ENCODE data around the gene NTHL1. TPM values are rescaled to one million over a fixed set of nuclear protein-coding genes. Genes with fewer than 3 reads are reported as not detected.

Gene NTHL1
- total and polyA plus RNA-seq, 2 of the 8 experiments (the other 6 are each of a cell fraction or from before 2014, with no cell fraction given) = 70.9 to 150 TPM

DNA sequence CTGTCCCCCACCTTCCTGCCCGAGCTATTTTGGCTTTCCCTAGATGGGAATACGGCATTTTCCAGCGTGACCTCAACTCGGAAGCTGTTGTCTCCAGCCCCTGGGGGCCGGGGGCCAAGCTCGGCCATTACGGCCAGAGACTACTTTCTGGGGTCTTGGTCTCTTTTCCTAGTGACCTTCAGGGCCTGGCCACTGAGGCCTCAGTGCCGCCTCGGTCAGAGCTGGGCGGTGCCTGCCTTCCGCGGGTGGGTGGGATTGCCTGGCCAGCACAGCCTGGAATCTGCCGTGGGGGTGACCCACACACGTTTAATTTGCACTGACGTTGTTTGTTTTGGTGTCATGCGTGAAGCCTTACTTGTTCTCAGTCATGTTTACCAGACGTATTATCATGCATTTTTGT, 29.4 kb upstream of the NTHL1 start:
- Histone ChIP-seq H3K9ac (replicated peaks in 1 of 4; ENCODE audit: extremely low read depth in 1 of 4, low read depth in 3 of 4, low read length in 3 of 4) (no peak overlapping the region), H2BK5ac (ENCODE audit: low read depth, low read length) (no peak overlapping the region), H4K91ac (replicated peaks; ENCODE audit: insufficient read length, low read length) (no peak overlapping the region), H3K27ac (ENCODE audit: low read depth, low read length) (no peak overlapping the region), H3K14ac (ENCODE audit: insufficient read length) (no peak overlapping the region), H3K79me2 (ENCODE audit: control insufficient read depth in 1 of 2, insufficient read depth in 2 of 2, low read length in 2 of 2) (no peaks in the 10 kb centered on the region), H4K20me1 (replicated peaks in 1 of 2; ENCODE audit: control insufficient read depth in 1 of 2, insufficient read depth in 2 of 2, low read length in 2 of 2) (peaks cover 4 to 5% of the 10 kb centered on the region in 2 experiments), H2BK15ac (ENCODE audit: low read length) (no peak overlapping the region), H3K4me2 (ENCODE audit: insufficient read depth in 1 of 2, low read depth in 2 of 2, low read length in 2 of 2) (no peak overlapping the region), H3K18ac (ENCODE audit: extremely low read depth, low read length) (no peak overlapping the region), H3K4me3 (ENCODE audit: extremely low read depth in 1 of 4, insufficient read depth in 2 of 4, low read depth in 3 of 4, low read length in 4 of 4) (no peak overlapping the region), H4K8ac (ENCODE audit: extremely low read depth, insufficient read depth, low read length) (no peak overlapping the region), H3K79me1 (ENCODE audit: low read depth, low read length) (no peaks in the 10 kb centered on the region), H2AFZ (ENCODE audit: low read length) (no peak overlapping the region), H3K27me3 (replicated peaks in 1 of 4; ENCODE audit: control insufficient read depth in 3 of 4, extremely low read depth in 1 of 4, insufficient read depth in 3 of 4, low read length in 3 of 4) (no peaks in the 10 kb centered on the region), H2BK12ac (ENCODE audit: low read depth, low read length) (no peak overlapping the region), H3K23ac (ENCODE audit: insufficient read length) (no peak overlapping the region), H2AK5ac (ENCODE audit: low read depth, low read length) (no peak overlapping the region), H3K4me1 (replicated peaks in 1 of 4; ENCODE audit: control insufficient read depth in 3 of 4, insufficient read depth in 4 of 4, low read length in 3 of 4) (no peaks in the 10 kb centered on the region), H3K4ac (replicated peaks; ENCODE audit: insufficient read length, low read depth, low read length) (no peak overlapping the region), H3K23me2 (ENCODE audit: low read depth, low read length) (no peaks in the 10 kb centered on the region), H3K9me3 (ENCODE audit: insufficient read depth in 2 of 2, low read depth in 1 of 2, low read length in 1 of 2) (no peaks in the 10 kb centered on the region), H3K36me3 (ENCODE audit: control insufficient read depth in 2 of 4, insufficient read depth in 4 of 4, low read length in 3 of 4) (peaks cover 2 to 23% (median 5%) of the 10 kb centered on the region in 4 experiments; a peak in 5 of 8 replicates), H4K5ac (ENCODE audit: insufficient read length, low read depth, low read length) (no peak overlapping the region), H2BK120ac (replicated peaks; ENCODE audit: low read depth, low read length) (no peak overlapping the region), H2BK20ac (ENCODE audit: low read length) (no peak overlapping the region), H3K56ac (replicated peaks; ENCODE audit: insufficient read length, low read depth, low read length) (no peak overlapping the region)
- ChIA-PET CTCF (ENCODE audit: partially characterized antibody) (interaction anchor here (0.7 to 4.4 kb wide), 6 partner anchors 14 to 60 kb away, joined by 3 to 13 read pairs (median 4); partner anchors contain the start of genes NTHL1 and TSC2), POLR2A (ENCODE audit: partially characterized antibody) (interaction anchor here (1.1 to 8.8 kb wide), 4 partner anchors 8 to 78 kb away, joined by 3 to 50 read pairs (median 6); partner anchors contain the start of gene TRAF7)
- no peak for DNase-seq (ENCODE audit: low read depth in 1 of 2, low spot score in 2 of 2)
- FAIRE-seq = no peak
- 93% methylated on average over 17 of the region's 17 CpGs; no CpG with 5 or more reads in 1 of the 2 experiments for WGBS, 2 experiments (ENCODE audit: extremely low coverage in 1 of 2, insufficient coverage in 1 of 2, insufficient read length in 1 of 2, insufficient replicate concordance in 2 of 2, low coverage in 1 of 2, low lambda C conversion rate in 2 of 2, missing lambda C conversion rate in 1 of 2)
- TF ChIP-seq KDM1A (IDR thresholded peaks at IDR 0.05; ENCODE audit: borderline replicate concordance, low read length) (no peak), ASH2L (IDR thresholded peaks at IDR 0.05; ENCODE audit: low read length) (no peak), SP1 (IDR thresholded peaks at IDR 0.05; ENCODE audit: low read depth, low read length) (no peak), KDM5A (IDR thresholded peaks at IDR 0.05; ENCODE audit: low read length) (no peak), RNF2 (IDR thresholded peaks at IDR 0.05; ENCODE audit: borderline replicate concordance, low read depth, low read length, missing control alignments, poor library complexity, severe bottlenecking) (no peak), ZNF274 (IDR thresholded peaks at IDR 0.05; ENCODE audit: borderline replicate concordance, extremely low read depth, low read length) (no peak), TCF12 (IDR thresholded peaks at IDR 0.05; ENCODE audit: low read depth, low read length) (no peak), HDAC2 (IDR thresholded peaks at IDR 0.05; ENCODE audit: borderline replicate concordance in 1 of 2, low read depth in 2 of 2, low read length in 2 of 2) (no peak)
- TF ChIP-seq, protein P1, sequence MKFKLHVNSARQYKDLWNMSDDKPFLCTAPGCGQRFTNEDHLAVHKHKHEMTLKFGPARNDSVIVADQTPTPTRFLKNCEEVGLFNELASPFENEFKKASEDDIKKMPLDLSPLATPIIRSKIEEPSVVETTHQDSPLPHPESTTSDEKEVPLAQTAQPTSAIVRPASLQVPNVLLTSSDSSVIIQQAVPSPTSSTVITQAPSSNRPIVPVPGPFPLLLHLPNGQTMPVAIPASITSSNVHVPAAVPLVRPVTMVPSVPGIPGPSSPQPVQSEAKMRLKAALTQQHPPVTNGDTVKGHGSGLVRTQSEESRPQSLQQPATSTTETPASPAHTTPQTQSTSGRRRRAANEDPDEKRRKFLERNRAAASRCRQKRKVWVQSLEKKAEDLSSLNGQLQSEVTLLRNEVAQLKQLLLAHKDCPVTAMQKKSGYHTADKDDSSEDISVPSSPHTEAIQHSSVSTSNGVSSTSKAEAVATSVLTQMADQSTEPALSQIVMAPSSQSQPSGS (IDR thresholded peaks at IDR 0.05; ENCODE audit: low read length) = no peak
- TF ChIP-seq, protein P2, sequence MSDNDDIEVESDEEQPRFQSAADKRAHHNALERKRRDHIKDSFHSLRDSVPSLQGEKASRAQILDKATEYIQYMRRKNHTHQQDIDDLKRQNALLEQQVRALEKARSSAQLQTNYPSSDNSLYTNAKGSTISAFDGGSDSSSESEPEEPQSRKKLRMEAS (IDR thresholded peaks at IDR 0.05) = no peak
- TF ChIP-seq, protein P3, sequence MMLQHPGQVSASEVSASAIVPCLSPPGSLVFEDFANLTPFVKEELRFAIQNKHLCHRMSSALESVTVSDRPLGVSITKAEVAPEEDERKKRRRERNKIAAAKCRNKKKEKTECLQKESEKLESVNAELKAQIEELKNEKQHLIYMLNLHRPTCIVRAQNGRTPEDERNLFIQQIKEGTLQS (IDR thresholded peaks at IDR 0.05; ENCODE audit: insufficient read depth, low read depth, low read length) = no peak

Measured in H1 (cell line).